K562 (cell line): ENCODE data around the gene TEDC1. TPM values are rescaled to one million over a fixed set of nuclear protein-coding genes. Genes with fewer than 3 reads are reported as not detected.

Experiments used
- ATF3 ChIP-seq, 2 experiments: fragments of 450-650 bp in 1 of 2; sonication (generic) in 1 of 2; formaldehyde crosslinking in 1 of 2; IDR thresholded peaks in 1 of 2; conservative IDR thresholded peaks in 1 of 2; 2 replicates each; pipeline versions ENCODE4 v1.6.1 to v1.8.1; 2016 to 2023; ENCODE audit warnings: mild to moderate bottlenecking in 2 of 2, moderate library complexity in 2 of 2, inconsistent platforms in 1 of 2, missing genetic modification reagents in 1 of 2
- CHD2 ChIP-seq: IDR thresholded peaks from 2 replicates; pipeline ENCODE4 v1.6.1; 2011; ENCODE audit warnings: low read depth, low read length
- E2F3 ChIP-seq: fragments of 250-450 bp; sonication (Bioruptor Pico); IDR thresholded peaks from 2 replicates; pipeline ENCODE4 v1.4.0; 2020; ENCODE audit warnings: mild to moderate bottlenecking
- GMEB1 ChIP-seq: fragments of 250-450 bp; sonication (Bioruptor Pico); IDR thresholded peaks from 2 replicates; pipeline ENCODE4 v1.4.0; 2020; ENCODE audit warnings: mild to moderate bottlenecking
- NFIC ChIP-seq: fragments of 450-650 bp; IDR thresholded peaks from 2 replicates; pipeline ENCODE4 v1.6.1; 2017; ENCODE audit warnings: mild to moderate bottlenecking, inconsistent platforms
- NONO ChIP-seq, 2 experiments: fragments of 200-400 bp in 1 of 2; fragments of 450-650 bp in 1 of 2; formaldehyde crosslinking in 1 of 2; IDR thresholded peaks; 2 replicates each; pipeline ENCODE4 v1.6.1; 2017; ENCODE audit warnings: low read depth in 2 of 2, mild to moderate bottlenecking in 2 of 2, moderate library complexity in 2 of 2, low read length in 1 of 2
- TBP ChIP-seq: optimal IDR thresholded peaks from 2 replicates; pipeline ENCODE3; 2011; ENCODE audit warnings: low read depth, low read length, improper control_type of control experiment
- USF1 ChIP-seq: sonication (generic); formaldehyde crosslinking; IDR thresholded peaks from 2 replicates; pipeline ENCODE4 v1.9.0; 2022; ENCODE audit warnings: mild to moderate bottlenecking, missing genetic modification reagents
- ZNF551 ChIP-seq: fragments of 250-450 bp; sonication (Bioruptor Pico); IDR thresholded peaks from 2 replicates; pipeline ENCODE4 v1.5.0; 2021; ENCODE audit warnings: mild to moderate bottlenecking, moderate library complexity
- polyA plus RNA-seq, 8 experiments: library from polyadenylated mRNA; depleted of rRNA in 4 of 8; stranded (reverse) in 5 of 8; unstranded in 3 of 8; fragments of >200 nt; fragmentation: Nextera tagmentation in 2 of 8; fragmentation: Illumina TruSeq in 1 of 8; extraction: Ambion mirVana in 2 of 8; extraction: Trizol in 1 of 8; gene quantifications; 2 replicates each; pipeline versions ENCODE4 v1.2.1 to v1.2.3, GENCODE V29; 2011 to 2014; ENCODE audit warnings: inconsistent platforms in 1 of 8, missing spikeins in 1 of 8
- total RNA-seq, 7 experiments: library from RNA; depleted of rRNA in 6 of 7; stranded (reverse); fragments of >200 nt in 6 of 7; fragmentation: Illumina TruSeq in 2 of 7; extraction: Trizol in 2 of 7; gene quantifications; 2 replicates each; pipeline versions ENCODE4 v1.2.1 to v1.2.3, GENCODE V29; 2011 to 2021; ENCODE audit warnings: low replicate concordance in 1 of 7
- TF ChIP-seq, protein P1 (sequence below): fragments of 450-650 bp; IDR thresholded peaks from 2 replicates; pipeline ENCODE4 v1.6.1; 2016; ENCODE audit warnings: mild to moderate bottlenecking, moderate library complexity

The TEDC1 gene
- total and polyA plus RNA-seq, 9 of the 15 experiments (the other 6 are each of a cell fraction or from before 2014, with no cell fraction given), result 0.21 to 28.3 (median 5.9) TPM

DNA sequence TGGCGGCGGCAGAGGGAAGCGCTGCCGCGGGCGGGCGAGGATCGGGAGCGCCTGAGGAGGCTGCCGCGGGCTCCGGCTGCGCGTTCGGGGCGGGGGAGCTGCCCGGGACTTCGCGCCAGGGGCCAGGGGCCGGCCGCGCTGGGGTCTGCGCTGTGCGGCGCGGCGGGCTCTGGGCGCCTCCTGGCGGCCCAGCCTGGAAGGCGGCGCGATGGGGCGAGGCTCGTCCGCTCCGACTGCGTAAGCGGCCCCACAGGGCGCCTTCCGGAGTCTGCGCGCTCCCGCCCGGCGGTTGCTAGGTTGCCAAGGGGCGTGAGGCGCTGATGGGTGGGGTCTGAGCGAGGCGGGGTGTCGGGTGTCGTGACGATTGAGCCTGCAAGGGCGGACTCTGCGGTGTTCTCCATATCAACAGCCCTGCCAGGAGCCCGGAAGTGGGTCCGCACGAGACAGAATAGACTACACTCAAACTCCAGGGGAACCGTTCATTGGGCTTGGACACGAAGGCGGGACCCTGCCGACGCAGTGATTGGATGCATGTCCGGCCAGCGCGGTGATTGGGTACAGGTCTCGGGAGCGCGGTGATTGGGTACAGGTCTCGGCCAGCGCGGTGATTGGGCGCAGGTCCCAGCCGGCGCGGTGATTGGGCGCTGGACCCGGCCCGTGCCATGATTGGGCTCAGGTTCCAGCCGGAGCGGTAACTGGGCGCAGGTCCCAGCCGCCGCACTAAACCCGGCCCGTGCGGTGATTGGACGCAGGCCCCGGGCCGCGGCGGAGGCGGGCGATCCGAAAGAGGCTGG is at the start of gene TEDC1 (continued):
- TF ChIP-seq, protein P1, sequence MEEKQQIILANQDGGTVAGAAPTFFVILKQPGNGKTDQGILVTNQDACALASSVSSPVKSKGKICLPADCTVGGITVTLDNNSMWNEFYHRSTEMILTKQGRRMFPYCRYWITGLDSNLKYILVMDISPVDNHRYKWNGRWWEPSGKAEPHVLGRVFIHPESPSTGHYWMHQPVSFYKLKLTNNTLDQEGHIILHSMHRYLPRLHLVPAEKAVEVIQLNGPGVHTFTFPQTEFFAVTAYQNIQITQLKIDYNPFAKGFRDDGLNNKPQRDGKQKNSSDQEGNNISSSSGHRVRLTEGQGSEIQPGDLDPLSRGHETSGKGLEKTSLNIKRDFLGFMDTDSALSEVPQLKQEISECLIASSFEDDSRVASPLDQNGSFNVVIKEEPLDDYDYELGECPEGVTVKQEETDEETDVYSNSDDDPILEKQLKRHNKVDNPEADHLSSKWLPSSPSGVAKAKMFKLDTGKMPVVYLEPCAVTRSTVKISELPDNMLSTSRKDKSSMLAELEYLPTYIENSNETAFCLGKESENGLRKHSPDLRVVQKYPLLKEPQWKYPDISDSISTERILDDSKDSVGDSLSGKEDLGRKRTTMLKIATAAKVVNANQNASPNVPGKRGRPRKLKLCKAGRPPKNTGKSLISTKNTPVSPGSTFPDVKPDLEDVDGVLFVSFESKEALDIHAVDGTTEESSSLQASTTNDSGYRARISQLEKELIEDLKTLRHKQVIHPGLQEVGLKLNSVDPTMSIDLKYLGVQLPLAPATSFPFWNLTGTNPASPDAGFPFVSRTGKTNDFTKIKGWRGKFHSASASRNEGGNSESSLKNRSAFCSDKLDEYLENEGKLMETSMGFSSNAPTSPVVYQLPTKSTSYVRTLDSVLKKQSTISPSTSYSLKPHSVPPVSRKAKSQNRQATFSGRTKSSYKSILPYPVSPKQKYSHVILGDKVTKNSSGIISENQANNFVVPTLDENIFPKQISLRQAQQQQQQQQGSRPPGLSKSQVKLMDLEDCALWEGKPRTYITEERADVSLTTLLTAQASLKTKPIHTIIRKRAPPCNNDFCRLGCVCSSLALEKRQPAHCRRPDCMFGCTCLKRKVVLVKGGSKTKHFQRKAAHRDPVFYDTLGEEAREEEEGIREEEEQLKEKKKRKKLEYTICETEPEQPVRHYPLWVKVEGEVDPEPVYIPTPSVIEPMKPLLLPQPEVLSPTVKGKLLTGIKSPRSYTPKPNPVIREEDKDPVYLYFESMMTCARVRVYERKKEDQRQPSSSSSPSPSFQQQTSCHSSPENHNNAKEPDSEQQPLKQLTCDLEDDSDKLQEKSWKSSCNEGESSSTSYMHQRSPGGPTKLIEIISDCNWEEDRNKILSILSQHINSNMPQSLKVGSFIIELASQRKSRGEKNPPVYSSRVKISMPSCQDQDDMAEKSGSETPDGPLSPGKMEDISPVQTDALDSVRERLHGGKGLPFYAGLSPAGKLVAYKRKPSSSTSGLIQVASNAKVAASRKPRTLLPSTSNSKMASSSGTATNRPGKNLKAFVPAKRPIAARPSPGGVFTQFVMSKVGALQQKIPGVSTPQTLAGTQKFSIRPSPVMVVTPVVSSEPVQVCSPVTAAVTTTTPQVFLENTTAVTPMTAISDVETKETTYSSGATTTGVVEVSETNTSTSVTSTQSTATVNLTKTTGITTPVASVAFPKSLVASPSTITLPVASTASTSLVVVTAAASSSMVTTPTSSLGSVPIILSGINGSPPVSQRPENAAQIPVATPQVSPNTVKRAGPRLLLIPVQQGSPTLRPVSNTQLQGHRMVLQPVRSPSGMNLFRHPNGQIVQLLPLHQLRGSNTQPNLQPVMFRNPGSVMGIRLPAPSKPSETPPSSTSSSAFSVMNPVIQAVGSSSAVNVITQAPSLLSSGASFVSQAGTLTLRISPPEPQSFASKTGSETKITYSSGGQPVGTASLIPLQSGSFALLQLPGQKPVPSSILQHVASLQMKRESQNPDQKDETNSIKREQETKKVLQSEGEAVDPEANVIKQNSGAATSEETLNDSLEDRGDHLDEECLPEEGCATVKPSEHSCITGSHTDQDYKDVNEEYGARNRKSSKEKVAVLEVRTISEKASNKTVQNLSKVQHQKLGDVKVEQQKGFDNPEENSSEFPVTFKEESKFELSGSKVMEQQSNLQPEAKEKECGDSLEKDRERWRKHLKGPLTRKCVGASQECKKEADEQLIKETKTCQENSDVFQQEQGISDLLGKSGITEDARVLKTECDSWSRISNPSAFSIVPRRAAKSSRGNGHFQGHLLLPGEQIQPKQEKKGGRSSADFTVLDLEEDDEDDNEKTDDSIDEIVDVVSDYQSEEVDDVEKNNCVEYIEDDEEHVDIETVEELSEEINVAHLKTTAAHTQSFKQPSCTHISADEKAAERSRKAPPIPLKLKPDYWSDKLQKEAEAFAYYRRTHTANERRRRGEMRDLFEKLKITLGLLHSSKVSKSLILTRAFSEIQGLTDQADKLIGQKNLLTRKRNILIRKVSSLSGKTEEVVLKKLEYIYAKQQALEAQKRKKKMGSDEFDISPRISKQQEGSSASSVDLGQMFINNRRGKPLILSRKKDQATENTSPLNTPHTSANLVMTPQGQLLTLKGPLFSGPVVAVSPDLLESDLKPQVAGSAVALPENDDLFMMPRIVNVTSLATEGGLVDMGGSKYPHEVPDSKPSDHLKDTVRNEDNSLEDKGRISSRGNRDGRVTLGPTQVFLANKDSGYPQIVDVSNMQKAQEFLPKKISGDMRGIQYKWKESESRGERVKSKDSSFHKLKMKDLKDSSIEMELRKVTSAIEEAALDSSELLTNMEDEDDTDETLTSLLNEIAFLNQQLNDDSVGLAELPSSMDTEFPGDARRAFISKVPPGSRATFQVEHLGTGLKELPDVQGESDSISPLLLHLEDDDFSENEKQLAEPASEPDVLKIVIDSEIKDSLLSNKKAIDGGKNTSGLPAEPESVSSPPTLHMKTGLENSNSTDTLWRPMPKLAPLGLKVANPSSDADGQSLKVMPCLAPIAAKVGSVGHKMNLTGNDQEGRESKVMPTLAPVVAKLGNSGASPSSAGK, result peak; percentile 24; the same call in 1 of the 2 replicates
- TF ChIP-seq NONO (IDR thresholded peaks at IDR 0.05; ENCODE audit: low read depth in 2 of 2, low read length in 1 of 2) (peak; percentile 49 to 91; a peak in 3 of 4 replicates), USF1 (CRISPR knock-in tag) (peak; percentile 33; the same call in 1 of the 2 replicates), NFIC (0 out of 2 replicates have a peak, but pooled peaks have one; percentile 7), E2F3 (CRISPR knock-in tag) (peak; percentile 21; the same call in 1 of the 2 replicates), GMEB1 (CRISPR knock-in tag) (peak; percentile 60), ZNF551 (CRISPR knock-in tag) (no peak), CHD2 (peak; percentile 89), TBP (peak; percentile 13), ATF3 (IDR thresholded peaks at IDR 0.05) (no peak), ATF3 (CRISPR knock-in tag; conservative IDR thresholded peaks at IDR 0.05) (0 out of 2 replicates have a peak, but pooled peaks have one; percentile 55)
